ENCODE data around the gene VPS35.
A peak's percentile ranks its signal among the peaks of the same experiment; 100 is the strongest.

VPS35 gene

DNA sequence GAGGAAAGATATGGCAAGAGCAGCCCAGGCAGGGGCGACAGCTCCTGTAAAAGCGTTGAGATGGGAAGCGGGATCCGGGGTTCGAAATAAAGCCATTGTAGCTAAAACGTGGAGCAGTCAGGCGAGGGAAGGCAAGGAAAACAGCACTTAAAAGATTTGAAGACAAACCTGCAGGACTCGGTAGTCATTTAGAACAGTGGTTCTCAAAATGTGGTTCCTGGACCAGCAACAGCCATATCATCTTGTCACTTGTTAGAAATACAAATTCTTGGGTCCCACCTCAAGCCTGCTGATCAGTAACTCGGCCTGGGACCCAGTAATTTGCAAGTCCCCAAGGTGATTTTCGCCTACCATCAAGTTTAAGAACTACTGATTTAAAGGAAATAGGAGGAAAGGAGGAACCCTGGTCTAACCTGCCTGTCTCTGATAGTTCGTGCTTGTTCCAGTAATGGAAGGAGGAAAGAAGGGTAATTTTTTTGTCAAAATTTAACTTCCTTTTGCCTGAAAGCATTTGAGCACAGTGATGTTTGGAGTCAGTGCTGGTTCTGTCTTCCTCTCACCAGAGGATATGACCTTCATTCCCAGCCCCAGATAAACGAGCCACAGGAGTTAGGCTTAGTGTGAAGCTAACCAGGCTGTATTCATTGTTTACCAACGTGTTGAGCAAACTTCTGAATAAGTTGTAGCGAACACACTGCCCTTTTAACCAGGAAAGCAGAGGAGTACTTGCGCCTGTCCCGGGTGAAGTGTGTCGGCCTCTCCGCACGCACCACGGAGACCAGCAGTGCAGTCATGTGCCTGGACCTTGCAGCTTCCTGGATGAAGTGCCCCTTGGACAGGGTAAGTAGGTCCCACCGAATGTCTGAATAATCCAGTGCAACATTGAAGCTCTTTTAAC, 1.6 kb upstream of the VPS35 start:
- no peaks in the 10 kb centered on the region for H3K27me3 ChIP-seq
- H3K27ac ChIP-seq: peak overlapping the region in 1 of 2 donors; percentile 92
- intact Hi-C loops (cut with DNase I; ENCODE audit: low total_unique reads): no loop called here
- TF ChIP-seq, protein P1, sequence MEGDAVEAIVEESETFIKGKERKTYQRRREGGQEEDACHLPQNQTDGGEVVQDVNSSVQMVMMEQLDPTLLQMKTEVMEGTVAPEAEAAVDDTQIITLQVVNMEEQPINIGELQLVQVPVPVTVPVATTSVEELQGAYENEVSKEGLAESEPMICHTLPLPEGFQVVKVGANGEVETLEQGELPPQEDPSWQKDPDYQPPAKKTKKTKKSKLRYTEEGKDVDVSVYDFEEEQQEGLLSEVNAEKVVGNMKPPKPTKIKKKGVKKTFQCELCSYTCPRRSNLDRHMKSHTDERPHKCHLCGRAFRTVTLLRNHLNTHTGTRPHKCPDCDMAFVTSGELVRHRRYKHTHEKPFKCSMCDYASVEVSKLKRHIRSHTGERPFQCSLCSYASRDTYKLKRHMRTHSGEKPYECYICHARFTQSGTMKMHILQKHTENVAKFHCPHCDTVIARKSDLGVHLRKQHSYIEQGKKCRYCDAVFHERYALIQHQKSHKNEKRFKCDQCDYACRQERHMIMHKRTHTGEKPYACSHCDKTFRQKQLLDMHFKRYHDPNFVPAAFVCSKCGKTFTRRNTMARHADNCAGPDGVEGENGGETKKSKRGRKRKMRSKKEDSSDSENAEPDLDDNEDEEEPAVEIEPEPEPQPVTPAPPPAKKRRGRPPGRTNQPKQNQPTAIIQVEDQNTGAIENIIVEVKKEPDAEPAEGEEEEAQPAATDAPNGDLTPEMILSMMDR (IDR thresholded peaks at IDR 0.05): no peak
- no peaks in the 10 kb centered on the region for H3K36me3 ChIP-seq
- DNase-seq: no peak
- peaks cover 9 to 31% (median 28%) of the 10 kb centered on the region in 4 donors for H3K4me1 ChIP-seq
- peak overlapping the region; percentile 75 to 78 for H3K4me3 ChIP-seq
- H3K9me3 ChIP-seq: no peaks in the 10 kb centered on the region

DNA sequence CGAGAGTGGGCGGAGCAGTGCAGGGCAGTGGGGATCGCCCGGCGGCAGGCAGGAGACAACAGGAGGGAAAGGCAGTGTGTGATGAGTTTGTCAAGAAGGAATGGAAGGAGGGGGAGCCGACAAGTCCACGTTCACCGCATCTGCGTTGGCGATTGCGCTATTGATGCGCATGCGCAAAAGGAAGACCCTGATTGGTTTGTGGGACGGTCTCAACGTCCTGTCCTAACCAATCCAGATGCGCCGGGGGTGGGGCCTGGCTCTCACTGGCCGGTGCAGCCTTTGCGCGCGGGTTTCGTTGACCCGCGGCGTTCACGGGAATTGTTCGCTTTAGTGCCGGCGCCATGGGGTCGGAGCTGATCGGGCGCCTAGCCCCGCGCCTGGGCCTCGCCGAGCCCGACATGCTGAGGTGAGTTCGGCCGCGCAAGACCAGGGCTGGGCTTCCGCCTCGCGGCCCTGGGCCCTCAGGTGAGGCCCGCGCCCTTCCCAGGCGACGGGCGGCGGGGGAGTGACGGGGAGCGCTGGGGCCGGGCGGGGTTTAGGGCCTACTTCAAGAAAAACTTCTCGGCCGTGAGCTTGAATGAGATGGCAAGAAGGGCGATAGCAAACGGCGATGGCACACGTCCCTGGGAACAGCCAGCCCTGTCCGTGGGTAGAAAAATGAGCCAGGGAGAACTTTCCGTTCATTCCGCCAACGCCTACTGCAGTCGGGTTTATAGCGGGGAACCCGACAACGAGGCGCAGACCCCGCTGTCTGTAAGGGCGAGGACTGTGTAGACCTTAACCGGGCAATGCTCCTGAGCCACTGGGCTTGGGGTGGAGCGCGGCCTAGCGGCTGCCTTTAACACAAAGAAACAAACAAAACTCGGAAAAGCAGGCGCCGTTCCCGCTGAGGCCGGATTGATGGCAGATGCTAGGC, 645 bp upstream of the VPS35 start, which contains the start of gene ORC6:
Gene ORC6, plus strand, starts transcription at position 295 of the 916 bp plus-strand sequence. Its CDS starts 47 bp downstream, at position 342.
- intact Hi-C loops (cut with DNase I; ENCODE audit: low total_unique reads): loop anchor here (5.0 kb wide), 2 partner anchors 143 to 193 kb away; partner anchors contain the start of genes C16orf87 and GPT2
- peaks cover 9 to 31% (median 28%) of the 10 kb centered on the region in 4 donors for H3K4me1 ChIP-seq
- peak; percentile 98 to 99 for DNase-seq

DNA sequence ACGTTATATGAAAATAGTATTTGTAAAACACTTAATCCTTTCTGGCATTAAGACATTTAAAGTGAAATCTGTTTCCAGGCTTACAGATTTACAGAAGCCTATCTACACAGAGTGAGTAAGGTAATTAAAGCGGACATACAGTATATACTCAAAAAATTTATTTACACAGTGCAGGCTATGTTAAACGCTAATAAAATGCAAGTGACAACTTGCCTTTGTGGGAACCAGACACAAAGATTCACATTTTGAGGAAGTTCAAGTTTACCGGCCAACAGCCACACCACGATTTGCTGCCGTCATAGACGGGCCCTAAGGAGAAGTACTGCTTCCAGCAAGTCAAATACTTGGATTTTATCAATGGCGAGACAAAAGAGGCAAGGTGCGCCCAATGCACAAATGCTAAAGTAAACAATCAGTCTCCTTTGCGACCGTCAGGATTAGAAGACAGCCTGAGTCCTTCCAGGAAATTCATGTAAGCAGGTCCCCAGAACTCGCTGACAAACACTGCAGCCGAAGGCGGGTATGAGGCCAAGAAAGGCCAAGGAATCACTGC, 801 bp downstream of the VPS35 start:
- intact Hi-C loops (cut with DNase I; ENCODE audit: low total_unique reads): loop anchor here (5.0 kb wide), 2 partner anchors 144 to 194 kb away; partner anchors contain the start of genes C16orf87 and GPT2
- peak in 1 of 2 donors; percentile 44 for DNase-seq

More for the DNA sequence above, 645 bp upstream of the VPS35 start, which contains the start of gene ORC6:
- Histone ChIP-seq H3K27ac (peak within 1 kb of the TSS; percentile 89 to 92), H3K9me3 (no peaks in the 10 kb centered on the region), H3K27me3 (no peaks in the 10 kb centered on the region), H3K36me3 (no peaks in the 10 kb centered on the region), H3K4me3 (peak within 1 kb of the TSS; percentile 75 to 78)
- TF ChIP-seq, protein P1 (IDR thresholded peaks at IDR 0.05): peak; percentile 5 to 27

DNA sequence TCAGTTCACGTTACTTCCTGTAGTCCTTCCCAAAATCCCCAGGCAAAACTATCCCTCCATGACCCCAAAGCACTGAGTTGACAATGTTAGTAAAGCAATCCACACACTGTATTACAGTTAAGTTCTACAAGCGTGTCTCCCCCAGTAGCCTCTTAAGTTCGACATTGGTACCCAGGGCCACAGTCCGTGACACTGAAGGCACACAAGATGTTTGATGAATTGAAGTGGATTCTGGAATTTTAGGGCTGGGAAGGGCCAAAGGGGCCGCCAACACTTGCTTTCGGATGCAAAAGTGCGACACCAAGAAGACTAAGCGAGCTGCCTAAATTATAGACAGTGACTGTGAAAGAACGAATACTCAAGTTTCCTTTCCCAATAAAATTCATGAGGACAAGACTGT, 1.5 kb downstream of the VPS35 start:
- TF ChIP-seq, protein P1 (IDR thresholded peaks at IDR 0.05): no peak
- Histone ChIP-seq H3K36me3 (no peaks in the 10 kb centered on the region), H3K4me1 (peaks cover 9 to 38% (median 28%) of the 10 kb centered on the region in 4 donors), H3K9me3 (no peaks in the 10 kb centered on the region), H3K4me3 (peak overlapping the region in 1 of 2 donors; percentile 75), H3K27ac (no peak overlapping the region), H3K27me3 (no peaks in the 10 kb centered on the region)
- intact Hi-C loops (cut with DNase I; ENCODE audit: low total_unique reads): loop anchor here (5.0 kb wide), 2 partner anchors 145 to 195 kb away; partner anchors contain the start of genes C16orf87 and GPT2
- DNase-seq: no peak

More for the DNA sequence above, 801 bp downstream of the VPS35 start:
- Histone ChIP-seq H3K36me3 (no peaks in the 10 kb centered on the region), H3K9me3 (no peaks in the 10 kb centered on the region), H3K4me1 (peaks cover 9 to 38% (median 28%) of the 10 kb centered on the region in 4 donors), H3K27ac (peak overlapping the region; percentile 89 to 92), H3K27me3 (no peaks in the 10 kb centered on the region), H3K4me3 (peak overlapping the region; percentile 75 to 78)
- TF ChIP-seq, protein P1 (IDR thresholded peaks at IDR 0.05): no peak

Measured in tibial artery (tissue), 4 donors.